ENCODE data around the gene PLPPR4.
"Not testable (repeated sequence)": the region's sequence is repeated elsewhere in the genome, so short reads cannot be mapped to it uniquely, and the experiment has no call there.

PLPPR4 gene

GRCh38 chr1:99283521-99283920, 19.2 kb downstream of the PLPPR4 start:
- H3K27ac Mint-ChIP-seq; ATAC-seq (ENCODE audit: low read depth); H3K4me1 Mint-ChIP-seq: not testable (repeated sequence)

GRCh38 chr1:99292886-99293285, 28.6 kb downstream of the PLPPR4 start:
- Mint-ChIP-seq H3K4me3 (no peak overlapping the region), H3K36me3 (no peaks in the 10 kb centered on the region), H3K9me3 (peaks cover 4% of the 10 kb centered on the region), H3K27me3 (no peaks in the 10 kb centered on the region), H3K4me1 (no peaks in the 10 kb centered on the region), H3K27ac (no peak overlapping the region)
- ATAC-seq (ENCODE audit: low read depth) (no peak), DNase-seq (ENCODE audit: low spot score in 2 of 2) (no peak)

More at GRCh38 chr1:99283521-99283920, 19.2 kb downstream of the PLPPR4 start:
- not testable (repeated sequence) for DNase-seq (ENCODE audit: low spot score in 2 of 2); H3K9me3 Mint-ChIP-seq; H3K27me3 Mint-ChIP-seq; H3K4me3 Mint-ChIP-seq; H3K36me3 Mint-ChIP-seq

- Mint-ChIP-seq H3K36me3 (no peaks in the 10 kb centered on the region), H3K9me3 (peaks cover under 1% of the 10 kb centered on the region), H3K4me3 (no peak overlapping the region), H3K27me3 (no peaks in the 10 kb centered on the region), H3K27ac (no peak overlapping the region), H3K4me1 (no peaks in the 10 kb centered on the region)
- DNase-seq (ENCODE audit: low spot score in 2 of 2) (no peak), ATAC-seq (ENCODE audit: low read depth) (no peak)
These were observed 33.6 kb downstream of the PLPPR4 start for GRCh38 chr1:99297923-99298322.

- Mint-ChIP-seq H3K27ac (no peak overlapping the region), H3K4me3 (no peak overlapping the region), H3K9me3 (peaks cover 5% of the 10 kb centered on the region), H3K36me3 (no peaks in the 10 kb centered on the region), H3K4me1 (no peaks in the 10 kb centered on the region), H3K27me3 (no peaks in the 10 kb centered on the region)
- DNase-seq (ENCODE audit: low spot score in 2 of 2) (no peak), ATAC-seq (ENCODE audit: low read depth) (no peak)
These were observed 40.5 kb downstream of the PLPPR4 start for GRCh38 chr1:99304725-99305282.

- no peak for ATAC-seq (ENCODE audit: low read depth)
- H3K27me3 Mint-ChIP-seq, result no peaks in the 10 kb centered on the region
- peaks cover 5% of the 10 kb centered on the region for H3K9me3 Mint-ChIP-seq
- H3K36me3 Mint-ChIP-seq, result no peaks in the 10 kb centered on the region
- H3K4me1 Mint-ChIP-seq, result no peaks in the 10 kb centered on the region
- H3K27ac Mint-ChIP-seq, result no peak overlapping the region
- DNase-seq (ENCODE audit: low spot score in 2 of 2), result no peak
- no peak overlapping the region for H3K4me3 Mint-ChIP-seq
These were observed 41.3 kb downstream of the PLPPR4 start for GRCh38 chr1:99305626-99306025.

- no peaks in the 10 kb centered on the region for H3K4me1 Mint-ChIP-seq
These were observed 41.8 kb downstream of the PLPPR4 start for GRCh38 chr1:99306056-99306455.

GRCh38 chr1:99306644-99307043, 42.4 kb downstream of the PLPPR4 start:
- Mint-ChIP-seq H3K36me3 (no peaks in the 10 kb centered on the region), H3K9me3 (peaks cover 5% of the 10 kb centered on the region), H3K4me1 (no peaks in the 10 kb centered on the region), H3K27me3 (no peaks in the 10 kb centered on the region), H3K4me3 (no peak overlapping the region), H3K27ac (no peak overlapping the region)
- no peak for DNase-seq (ENCODE audit: low spot score in 2 of 2)
- no peak for ATAC-seq (ENCODE audit: low read depth)

More at GRCh38 chr1:99306056-99306455, 41.8 kb downstream of the PLPPR4 start:
- no peak for DNase-seq (ENCODE audit: low spot score in 2 of 2)
- H3K27me3 Mint-ChIP-seq, result no peaks in the 10 kb centered on the region
- H3K4me3 Mint-ChIP-seq, result no peak overlapping the region
- H3K9me3 Mint-ChIP-seq, result peaks cover 5% of the 10 kb centered on the region
- ATAC-seq (ENCODE audit: low read depth), result no peak
- no peaks in the 10 kb centered on the region for H3K36me3 Mint-ChIP-seq
- H3K27ac Mint-ChIP-seq, result no peak overlapping the region

- H3K9me3 Mint-ChIP-seq, result peaks cover 3% of the 10 kb centered on the region
- DNase-seq (ENCODE audit: low spot score in 2 of 2), result no peak
- no peaks in the 10 kb centered on the region for H3K4me1 Mint-ChIP-seq
- ATAC-seq (ENCODE audit: low read depth), result no peak
- no peak overlapping the region for H3K27ac Mint-ChIP-seq
- H3K27me3 Mint-ChIP-seq, result no peaks in the 10 kb centered on the region
- no peak overlapping the region for H3K4me3 Mint-ChIP-seq
- H3K36me3 Mint-ChIP-seq, result no peaks in the 10 kb centered on the region
These were observed 51.0 kb downstream of the PLPPR4 start for GRCh38 chr1:99315305-99315704.

GRCh38 chr1:99326215-99326949, 62.1 kb downstream of the PLPPR4 start:
- Mint-ChIP-seq H3K4me1 (no peaks in the 10 kb centered on the region), H3K9me3 (no peaks in the 10 kb centered on the region), H3K4me3 (no peak overlapping the region), H3K36me3 (no peaks in the 10 kb centered on the region), H3K27ac (no peak overlapping the region), H3K27me3 (no peaks in the 10 kb centered on the region)
- ATAC-seq (ENCODE audit: low read depth) (no peak), DNase-seq (ENCODE audit: low spot score in 2 of 2) (no peak)

GRCh38 chr1:99327357-99327756, 63.1 kb downstream of the PLPPR4 start:
- no peaks in the 10 kb centered on the region for H3K36me3 Mint-ChIP-seq
- H3K9me3 Mint-ChIP-seq, result no peaks in the 10 kb centered on the region
- H3K27me3 Mint-ChIP-seq, result no peaks in the 10 kb centered on the region
- H3K4me3 Mint-ChIP-seq, result no peak overlapping the region
- no peak overlapping the region for H3K27ac Mint-ChIP-seq
- H3K4me1 Mint-ChIP-seq, result no peaks in the 10 kb centered on the region
- no peak for ATAC-seq (ENCODE audit: low read depth)
- DNase-seq (ENCODE audit: low spot score in 2 of 2), result no peak

GRCh38 chr1:99328171-99328570, 63.9 kb downstream of the PLPPR4 start:
- Mint-ChIP-seq H3K27ac (no peak overlapping the region), H3K9me3 (no peaks in the 10 kb centered on the region), H3K27me3 (no peaks in the 10 kb centered on the region), H3K4me1 (no peaks in the 10 kb centered on the region), H3K36me3 (no peaks in the 10 kb centered on the region), H3K4me3 (no peak overlapping the region)
- ATAC-seq (ENCODE audit: low read depth), result no peak
- no peak for DNase-seq (ENCODE audit: low spot score in 2 of 2)

GRCh38 chr1:99331083-99331482, 66.8 kb downstream of the PLPPR4 start:
- Mint-ChIP-seq H3K4me3 (no peak overlapping the region), H3K36me3 (no peaks in the 10 kb centered on the region), H3K9me3 (no peaks in the 10 kb centered on the region), H3K27ac (no peak overlapping the region), H3K27me3 (no peaks in the 10 kb centered on the region), H3K4me1 (no peaks in the 10 kb centered on the region)
- no peak for ATAC-seq (ENCODE audit: low read depth)
- DNase-seq (ENCODE audit: low spot score in 2 of 2), result no peak

- Mint-ChIP-seq H3K4me3 (no peak overlapping the region), H3K36me3 (no peaks in the 10 kb centered on the region), H3K4me1 (no peaks in the 10 kb centered on the region), H3K27ac (no peak overlapping the region), H3K9me3 (no peaks in the 10 kb centered on the region), H3K27me3 (no peaks in the 10 kb centered on the region)
- DNase-seq (ENCODE audit: low spot score in 2 of 2) (no peak), ATAC-seq (ENCODE audit: low read depth) (no peak)
These were observed 67.3 kb downstream of the PLPPR4 start for GRCh38 chr1:99331636-99332035.

GRCh38 chr1:99332561-99332960, 68.3 kb downstream of the PLPPR4 start:
- Mint-ChIP-seq H3K4me1 (no peaks in the 10 kb centered on the region), H3K9me3 (no peaks in the 10 kb centered on the region), H3K4me3 (no peak overlapping the region), H3K36me3 (no peaks in the 10 kb centered on the region), H3K27ac (no peak overlapping the region), H3K27me3 (no peaks in the 10 kb centered on the region)
- no peak for DNase-seq (ENCODE audit: low spot score in 2 of 2)
- ATAC-seq (ENCODE audit: low read depth), result no peak

- Mint-ChIP-seq H3K4me3 (no peak overlapping the region), H3K9me3 (no peaks in the 10 kb centered on the region), H3K27ac (no peak overlapping the region), H3K4me1 (no peaks in the 10 kb centered on the region), H3K36me3 (no peaks in the 10 kb centered on the region), H3K27me3 (no peaks in the 10 kb centered on the region)
- DNase-seq (ENCODE audit: low spot score in 2 of 2) (no peak), ATAC-seq (ENCODE audit: low read depth) (no peak)
These were observed 70.7 kb downstream of the PLPPR4 start for GRCh38 chr1:99334991-99335390.

Measured in memory B cell (primary cell).